HG02840 (cell line): ENCODE results near the gene ETNK1.

Experiments
- ATAC-seq: cut with Tn5 transposase; IDR thresholded peaks from one replicate; pipeline ENCODE4 v1.9.1; 2021; ENCODE audit warnings: mild to moderate bottlenecking, moderate library complexity, moderate number of reproducible peaks; ENCODE audit not compliant: unreplicated experiment, low FRiP score

ETNK1 gene

GRCh38 chr12:22729957-22730443 lies 105.0 kb downstream of the ETNK1 start:
- no peak for ATAC-seq

- ATAC-seq = no peak
These were observed 106.3 kb downstream of the ETNK1 start for GRCh38 chr12:22731236-22731635.

GRCh38 chr12:22733756-22734155 lies 108.8 kb downstream of the ETNK1 start:
- ATAC-seq = no peak

GRCh38 chr12:22738945-22739344 lies 114.0 kb downstream of the ETNK1 start:
- ATAC-seq = no peak
